WTC11 (cell line): ENCODE data around the gene TARBP1. TPM values are rescaled to one million over a fixed set of nuclear protein-coding genes. Genes with fewer than 3 reads are reported as not detected.

Experiments used
- ATAC-seq: fragments of 200-7000 bp; cut with Tn5 transposase; 2 replicates; pipeline ENCODE4 v1.10.0; 2021; ENCODE audit warnings: mild to moderate bottlenecking, moderate library complexity
- CTCF ChIA-PET: fragments of 300-600 bp; sonication (Branson Sonifier 250); formaldehyde crosslinking; loops from one replicate; lab custom pipeline; 2021; ENCODE audit warnings: antibody characterized with exemption; lab: Charles Lee
- POLR2A ChIA-PET: fragments of 350-600 bp; sonication (Branson Sonifier 250); formaldehyde crosslinking; loops from one replicate; lab custom pipeline; 2021; ENCODE audit warnings: antibody characterized with exemption; lab: Charles Lee
- DNase-seq: peaks from one replicate; pipeline ENCODE4 v3.0.0; 2021; ENCODE audit warnings: low spot score
- H3K27ac Mint-ChIP-seq: 2 replicates; pipeline ENCODE4 v1.8.0; 2021; ENCODE audit warnings: mixed read lengths
- H3K27me3 Mint-ChIP-seq: 2 replicates; pipeline ENCODE4 v1.8.0; 2021; ENCODE audit warnings: low read depth, mild to moderate bottlenecking, moderate library complexity, mixed read lengths
- H3K36me3 Mint-ChIP-seq: 2 replicates; pipeline ENCODE4 v1.8.0; 2021; ENCODE audit warnings: mixed read lengths
- H3K4me1 Mint-ChIP-seq: 2 replicates; pipeline ENCODE4 v1.8.0; 2022; ENCODE audit warnings: mixed read lengths
- H3K4me3 Mint-ChIP-seq: 2 replicates; pipeline ENCODE4 v1.8.0; 2021; ENCODE audit warnings: mild to moderate bottlenecking, moderate library complexity, mixed read lengths
- H3K9me3 Mint-ChIP-seq: 2 replicates; pipeline ENCODE4 v1.8.0; 2021; ENCODE audit warnings: mixed read lengths
- ARID4B ChIP-seq: sonication (generic); formaldehyde crosslinking; IDR thresholded peaks from 2 replicates; pipeline ENCODE4 v1.8.0; 2023; ENCODE audit warnings: missing genetic modification reagents, mild to moderate bottlenecking, borderline replicate concordance
- ATF2 ChIP-seq: sonication (generic); formaldehyde crosslinking; IDR thresholded peaks from 2 replicates; pipeline ENCODE4 v1.8.1; 2022; ENCODE audit warnings: low read depth, missing genetic modification reagents, borderline replicate concordance
- CDX4 ChIP-seq: fragments of 250-450 bp; sonication (Bioruptor Pico); IDR thresholded peaks from 2 replicates; pipeline ENCODE4 v1.9.0; 2021; ENCODE audit warnings: moderate library complexity, mild to moderate bottlenecking, inconsistent platforms, borderline replicate concordance
- CREM ChIP-seq: sonication (generic); formaldehyde crosslinking; IDR thresholded peaks from 2 replicates; pipeline ENCODE4 v1.8.1; 2022; ENCODE audit warnings: mild to moderate bottlenecking, missing genetic modification reagents, moderate library complexity
- MAX ChIP-seq: sonication (generic); formaldehyde crosslinking; IDR thresholded peaks from 2 replicates; pipeline ENCODE4 v1.8.0; 2022; ENCODE audit warnings: mild to moderate bottlenecking, missing genetic modification reagents
- NFE2L1 ChIP-seq: sonication (generic); formaldehyde crosslinking; IDR thresholded peaks from 2 replicates; pipeline ENCODE4 v1.8.1; 2023; ENCODE audit warnings: missing genetic modification reagents
- NR1H2 ChIP-seq: sonication (generic); formaldehyde crosslinking; IDR thresholded peaks from 2 replicates; pipeline ENCODE4 v1.9.0; 2021; ENCODE audit warnings: mild to moderate bottlenecking, moderate library complexity, missing genetic modification reagents
- NR2C2 ChIP-seq: sonication (generic); formaldehyde crosslinking; IDR thresholded peaks from 2 replicates; pipeline ENCODE4 v1.8.0; 2022; ENCODE audit warnings: mild to moderate bottlenecking, missing genetic modification reagents
- OVOL2 ChIP-seq: fragments of 250-450 bp; sonication (Bioruptor Pico); IDR thresholded peaks from 2 replicates; pipeline ENCODE4 v1.9.0; 2021; ENCODE audit warnings: mild to moderate bottlenecking, borderline replicate concordance
- RORB ChIP-seq: fragments of 250-450 bp; sonication (Bioruptor Pico); IDR thresholded peaks from 2 replicates; pipeline ENCODE4 v1.9.0; 2021; ENCODE audit warnings: mild to moderate bottlenecking
- ZMAT4 ChIP-seq: fragments of 250-450 bp; sonication (Bioruptor Pico); IDR thresholded peaks from 2 replicates; pipeline ENCODE4 v1.9.0; 2021; ENCODE audit warnings: mild to moderate bottlenecking
- ZNF121 ChIP-seq: sonication (generic); formaldehyde crosslinking; IDR thresholded peaks from 2 replicates; pipeline ENCODE4 v1.8.0; 2023; ENCODE audit warnings: missing genetic modification reagents
- ZNF138 ChIP-seq: sonication (generic); formaldehyde crosslinking; conservative IDR thresholded peaks from 2 replicates; pipeline ENCODE4 v1.8.1; 2022; ENCODE audit warnings: mild to moderate bottlenecking, moderate library complexity, missing genetic modification reagents
- ZNF232 ChIP-seq: sonication (generic); formaldehyde crosslinking; IDR thresholded peaks from 2 replicates; pipeline ENCODE4 v1.8.0; 2022; ENCODE audit warnings: mild to moderate bottlenecking, missing genetic modification reagents
- total RNA-seq: library from RNA; stranded (reverse); gene quantifications from 3 replicates; pipeline ENCODE4 v1.2.3, GENCODE V29; 2021
- TF ChIP-seq, protein P1 (sequence below): sonication (generic); formaldehyde crosslinking; IDR thresholded peaks from 2 replicates; pipeline ENCODE4 v1.8.0; 2022; ENCODE audit warnings: missing genetic modification reagents
- TF ChIP-seq, protein P2 (sequence below): sonication (generic); formaldehyde crosslinking; IDR thresholded peaks from 2 replicates; pipeline ENCODE4 v1.8.1; 2023; ENCODE audit warnings: mild to moderate bottlenecking, missing genetic modification reagents

Gene TARBP1
- total RNA-seq, 1 experiment from 2014 or later = 24.0 TPM

DNA sequence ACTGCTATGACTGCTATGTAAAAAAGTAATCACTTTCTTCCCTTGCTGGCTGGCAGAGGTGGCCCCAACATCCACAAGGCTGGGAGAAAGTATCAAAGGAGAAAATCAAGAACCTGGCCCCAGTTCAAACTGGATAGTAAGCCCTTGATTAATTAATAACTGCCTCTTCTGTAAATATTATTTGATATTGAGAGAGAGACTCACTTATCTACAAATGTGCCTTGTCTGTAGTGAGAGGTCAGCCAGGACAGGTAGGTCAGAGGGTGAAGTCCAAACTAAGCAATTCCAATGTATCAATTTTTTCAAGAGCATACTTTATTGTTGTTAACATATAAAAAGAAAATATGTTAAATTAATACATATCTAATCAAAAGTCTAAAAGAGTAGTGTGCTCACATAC lies 23.8 kb upstream of the TARBP1 start:
- Mint-ChIP-seq H3K9me3 (peaks cover 12% of the 10 kb centered on the region), H3K4me3 (no peak overlapping the region), H3K27me3 (peaks cover 11% of the 10 kb centered on the region; the same call in 1 of the 2 replicates), H3K4me1 (peaks cover 63% of the 10 kb centered on the region), H3K27ac (no peak overlapping the region), H3K36me3 (peaks cover 6% of the 10 kb centered on the region; the same call in 1 of the 2 replicates)
- no peak for DNase-seq
- TF ChIP-seq RORB (CRISPR knock-in tag) (no peak), CDX4 (CRISPR knock-in tag) (no peak), OVOL2 (CRISPR knock-in tag) (no peak), NFE2L1 (CRISPR knock-in tag) (no peak), MAX (no peak), NR1H2 (CRISPR knock-in tag) (no peak)
- TF ChIP-seq, protein P1, sequence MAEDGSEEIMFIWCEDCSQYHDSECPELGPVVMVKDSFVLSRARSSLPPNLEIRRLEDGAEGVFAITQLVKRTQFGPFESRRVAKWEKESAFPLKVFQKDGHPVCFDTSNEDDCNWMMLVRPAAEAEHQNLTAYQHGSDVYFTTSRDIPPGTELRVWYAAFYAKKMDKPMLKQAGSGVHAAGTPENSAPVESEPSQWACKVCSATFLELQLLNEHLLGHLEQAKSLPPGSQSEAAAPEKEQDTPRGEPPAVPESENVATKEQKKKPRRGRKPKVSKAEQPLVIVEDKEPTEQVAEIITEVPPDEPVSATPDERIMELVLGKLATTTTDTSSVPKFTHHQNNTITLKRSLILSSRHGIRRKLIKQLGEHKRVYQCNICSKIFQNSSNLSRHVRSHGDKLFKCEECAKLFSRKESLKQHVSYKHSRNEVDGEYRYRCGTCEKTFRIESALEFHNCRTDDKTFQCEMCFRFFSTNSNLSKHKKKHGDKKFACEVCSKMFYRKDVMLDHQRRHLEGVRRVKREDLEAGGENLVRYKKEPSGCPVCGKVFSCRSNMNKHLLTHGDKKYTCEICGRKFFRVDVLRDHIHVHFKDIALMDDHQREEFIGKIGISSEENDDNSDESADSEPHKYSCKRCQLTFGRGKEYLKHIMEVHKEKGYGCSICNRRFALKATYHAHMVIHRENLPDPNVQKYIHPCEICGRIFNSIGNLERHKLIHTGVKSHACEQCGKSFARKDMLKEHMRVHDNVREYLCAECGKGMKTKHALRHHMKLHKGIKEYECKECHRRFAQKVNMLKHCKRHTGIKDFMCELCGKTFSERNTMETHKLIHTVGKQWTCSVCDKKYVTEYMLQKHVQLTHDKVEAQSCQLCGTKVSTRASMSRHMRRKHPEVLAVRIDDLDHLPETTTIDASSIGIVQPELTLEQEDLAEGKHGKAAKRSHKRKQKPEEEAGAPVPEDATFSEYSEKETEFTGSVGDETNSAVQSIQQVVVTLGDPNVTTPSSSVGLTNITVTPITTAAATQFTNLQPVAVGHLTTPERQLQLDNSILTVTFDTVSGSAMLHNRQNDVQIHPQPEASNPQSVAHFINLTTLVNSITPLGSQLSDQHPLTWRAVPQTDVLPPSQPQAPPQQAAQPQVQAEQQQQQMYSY (CRISPR knock-in tag) = no peak
- TF ChIP-seq, protein P2, sequence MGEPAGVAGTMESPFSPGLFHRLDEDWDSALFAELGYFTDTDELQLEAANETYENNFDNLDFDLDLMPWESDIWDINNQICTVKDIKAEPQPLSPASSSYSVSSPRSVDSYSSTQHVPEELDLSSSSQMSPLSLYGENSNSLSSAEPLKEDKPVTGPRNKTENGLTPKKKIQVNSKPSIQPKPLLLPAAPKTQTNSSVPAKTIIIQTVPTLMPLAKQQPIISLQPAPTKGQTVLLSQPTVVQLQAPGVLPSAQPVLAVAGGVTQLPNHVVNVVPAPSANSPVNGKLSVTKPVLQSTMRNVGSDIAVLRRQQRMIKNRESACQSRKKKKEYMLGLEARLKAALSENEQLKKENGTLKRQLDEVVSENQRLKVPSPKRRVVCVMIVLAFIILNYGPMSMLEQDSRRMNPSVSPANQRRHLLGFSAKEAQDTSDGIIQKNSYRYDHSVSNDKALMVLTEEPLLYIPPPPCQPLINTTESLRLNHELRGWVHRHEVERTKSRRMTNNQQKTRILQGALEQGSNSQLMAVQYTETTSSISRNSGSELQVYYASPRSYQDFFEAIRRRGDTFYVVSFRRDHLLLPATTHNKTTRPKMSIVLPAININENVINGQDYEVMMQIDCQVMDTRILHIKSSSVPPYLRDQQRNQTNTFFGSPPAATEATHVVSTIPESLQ (CRISPR knock-in tag) = no peak
- CTCF ChIA-PET = interaction anchor here (0.7 kb wide), 1 partner anchor 278 kb away, joined by 3 read pairs; no protein-coding TSS in a partner anchor
- POLR2A ChIA-PET = no interaction called here
- ATAC-seq = no peak

DNA sequence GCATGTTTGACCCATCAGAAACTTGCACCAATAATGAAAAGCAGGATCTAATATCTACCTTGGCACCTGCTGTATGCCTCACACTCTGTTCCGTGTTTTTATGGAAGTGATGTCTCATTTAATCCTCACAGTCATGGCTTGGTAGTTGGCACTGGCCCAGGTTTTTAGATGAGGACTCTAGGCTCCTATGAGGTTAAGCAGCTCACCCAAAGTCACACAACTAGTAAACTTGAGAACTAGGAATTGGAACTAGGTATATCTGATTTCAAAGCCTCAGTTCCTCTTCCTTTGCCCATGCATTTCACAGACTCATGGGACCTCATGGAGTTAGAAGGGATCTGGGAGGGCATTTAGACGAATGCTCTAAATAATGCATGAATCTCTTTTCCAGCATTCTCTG lies 21.3 kb upstream of the TARBP1 start:
- Mint-ChIP-seq H3K36me3 (0 out of 2 replicates have a peak, but pooled peaks cover 4% of the 10 kb centered on the region), H3K4me3 (no peak overlapping the region), H3K4me1 (peaks cover 57% of the 10 kb centered on the region), H3K27me3 (peaks cover 15% of the 10 kb centered on the region; the same call in 1 of the 2 replicates), H3K9me3 (peaks cover 9% of the 10 kb centered on the region), H3K27ac (no peak overlapping the region)
- CTCF ChIA-PET = interaction anchor here (1.4 to 2.4 kb wide), 7 partner anchors 9 to 593 kb away, joined by 4 to 37 read pairs (median 7); no protein-coding TSS in a partner anchor
- POLR2A ChIA-PET = interaction anchor here (2.1 kb wide), 1 partner anchor 110 kb away, joined by 14 read pairs; the partner anchor contains the start of gene IRF2BP2
- TF ChIP-seq NR2C2 (CRISPR knock-in tag) (no peak), ZNF121 (CRISPR knock-in tag) (no peak), OVOL2 (CRISPR knock-in tag) (no peak), CREM (CRISPR knock-in tag) (no peak), ATF2 (no peak), ZNF232 (CRISPR knock-in tag) (no peak), ZNF138 (no peak), ZMAT4 (CRISPR knock-in tag) (no peak), ARID4B (CRISPR knock-in tag) (no peak)
- DNase-seq = no peak
- no peak for ATAC-seq
